Stimulated activated CD4-positive, alpha-beta T cell treated with anti-CD3 and anti-CD28 coated beads, Interleukin-15, amount 100 ng/mL, for 24 hours (primary cell): Measurements from ENCODE around the gene MYO1D.
"Not testable (repeated sequence)": the region's sequence is repeated elsewhere in the genome, so short reads cannot be mapped to it uniquely, and the experiment has no call there.

Experiments
- DNase-seq: peaks from one replicate; pipeline ENCODE4 v3.0.0-alpha.2; 2020

The MYO1D gene

GRCh38 chr17:32658470-32659418, 218.2 kb downstream of the MYO1D start:
- DNase-seq: no peak

- DNase-seq: no peak
Observed at GRCh38 chr17:32656886-32657285, 220.0 kb downstream of the MYO1D start.

GRCh38 chr17:32654324-32654723, 222.6 kb downstream of the MYO1D start:
- DNase-seq: no peak

GRCh38 chr17:32651084-32651483, 225.8 kb downstream of the MYO1D start:
- DNase-seq: no peak

- DNase-seq: no peak
Observed at GRCh38 chr17:32648450-32648849, 228.5 kb downstream of the MYO1D start.

- no peak for DNase-seq
Observed at GRCh38 chr17:32646941-32647340, 230.0 kb downstream of the MYO1D start.

- not testable (repeated sequence) for DNase-seq
Observed at GRCh38 chr17:32641514-32641913, 235.4 kb downstream of the MYO1D start.

GRCh38 chr17:32636598-32637218, 240.2 kb downstream of the MYO1D start:
- no peak for DNase-seq

- DNase-seq: no peak
Observed at GRCh38 chr17:32634167-32634566, 242.8 kb downstream of the MYO1D start.

GRCh38 chr17:32631341-32632096, 245.4 kb downstream of the MYO1D start:
- no peak for DNase-seq

GRCh38 chr17:32629563-32630190, 247.2 kb downstream of the MYO1D start:
- DNase-seq: no peak

GRCh38 chr17:32628271-32629044, 248.5 kb downstream of the MYO1D start:
- no peak for DNase-seq

GRCh38 chr17:32627239-32627996, 249.5 kb downstream of the MYO1D start:
- DNase-seq: no peak

- no peak for DNase-seq
Observed at GRCh38 chr17:32626379-32626791, 250.5 kb downstream of the MYO1D start.

- no peak for DNase-seq
Observed at GRCh38 chr17:32625971-32626370, 251.0 kb downstream of the MYO1D start.

- DNase-seq: no peak
Observed at GRCh38 chr17:32623196-32623595, 253.7 kb downstream of the MYO1D start.

- DNase-seq: no peak
Observed at GRCh38 chr17:32622540-32622939, 254.4 kb downstream of the MYO1D start.

- no peak for DNase-seq
Observed at GRCh38 chr17:32621612-32622312, 255.2 kb downstream of the MYO1D start.

GRCh38 chr17:32615326-32615725, 261.6 kb downstream of the MYO1D start:
- no peak for DNase-seq

GRCh38 chr17:32610943-32611342, 266.0 kb downstream of the MYO1D start:
- no peak for DNase-seq
